Activated T-helper 17 cell treated with anti-CD3 and anti-CD28 coated beads, Interleukin-2, amount 50 U/mL, for 72 hours (primary cell): Measurements from ENCODE around the gene ZBTB46. TPM values are rescaled to one million over a fixed set of nuclear protein-coding genes. Genes with fewer than 3 reads are reported as not detected.

Experiments used
- ATAC-seq: fragments of 150-1000 bp; cut with Tn5 transposase; replicated peaks from 2 replicates; pipeline ENCODE4 v1.10.0; 2021; ENCODE audit warnings: mild to moderate bottlenecking, moderate library complexity
- H3K27ac Mint-ChIP-seq: one replicate; pipeline ENCODE4 v1.8.0; 2022; ENCODE audit warnings: mixed read lengths
- H3K27me3 Mint-ChIP-seq: one replicate; pipeline ENCODE4 v1.8.0; 2022; ENCODE audit warnings: mixed read lengths
- H3K36me3 Mint-ChIP-seq: one replicate; pipeline ENCODE4 v1.8.0; 2022; ENCODE audit warnings: low read depth, mild to moderate bottlenecking, mixed read lengths
- H3K4me1 Mint-ChIP-seq: one replicate; pipeline ENCODE4 v1.8.0; 2022; ENCODE audit warnings: mixed read lengths
- H3K4me3 Mint-ChIP-seq: one replicate; pipeline ENCODE4 v1.8.0; 2022; ENCODE audit warnings: mild to moderate bottlenecking, mixed read lengths
- H3K9me3 Mint-ChIP-seq: one replicate; pipeline ENCODE4 v1.8.0; 2022; ENCODE audit warnings: mixed read lengths
- total RNA-seq, 2 donors: library from RNA; stranded (reverse); gene quantifications; one replicate each; pipeline ENCODE4 v1.2.3, GENCODE V29; 2022

The ZBTB46 gene
- total RNA-seq, 2 donors from 2014 or later = 0.54 to 6.2 TPM

DNA sequence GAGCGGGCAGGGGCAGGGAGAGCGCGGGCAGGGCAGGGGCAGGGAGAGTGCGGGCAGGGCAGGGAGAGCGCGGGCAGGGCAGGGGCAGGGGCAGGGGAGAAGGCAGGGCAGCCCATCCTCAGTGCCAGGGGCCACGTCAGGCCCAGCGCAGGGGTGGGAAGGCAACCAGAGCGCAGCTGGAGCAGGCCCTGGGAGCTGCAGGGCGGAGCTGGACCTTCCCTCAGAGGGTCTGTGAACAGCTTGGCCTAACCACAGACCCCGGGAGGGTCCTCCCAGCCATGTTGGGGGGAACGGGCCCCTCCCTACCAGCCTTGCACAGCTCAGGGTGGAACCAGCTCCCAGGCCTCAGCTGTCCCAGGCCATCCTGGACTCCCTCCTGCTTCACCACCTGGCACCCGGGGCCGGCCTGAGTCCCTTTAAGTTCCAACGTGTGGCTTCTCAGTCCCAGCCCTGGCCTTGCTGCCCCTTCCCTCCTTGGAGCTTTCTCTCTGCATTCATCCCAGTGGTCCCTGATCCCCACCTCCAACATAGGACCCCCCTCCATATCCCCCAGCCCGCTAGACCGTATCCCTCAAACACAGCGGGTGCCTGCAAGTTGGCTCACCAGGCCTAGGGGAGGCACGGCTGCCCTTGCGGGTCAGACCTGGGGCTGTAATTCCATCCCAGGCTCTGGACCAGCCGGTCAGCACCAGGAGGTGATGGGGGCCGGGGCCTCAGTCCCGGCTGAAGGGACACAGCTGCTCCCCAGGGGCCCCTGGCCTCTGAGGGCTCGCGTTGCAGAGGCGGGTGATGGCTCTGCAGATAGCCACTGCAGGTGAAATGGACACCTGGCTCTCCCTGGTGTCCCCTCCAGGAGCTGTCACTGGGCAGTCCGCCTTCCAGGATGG lies 5.6 kb upstream of the ZBTB46 start:
- Mint-ChIP-seq H3K27me3 (peaks cover 3% of the 10 kb centered on the region), H3K4me3 (no peak overlapping the region), H3K4me1 (no peaks in the 10 kb centered on the region), H3K36me3 (no peaks in the 10 kb centered on the region), H3K9me3 (no peaks in the 10 kb centered on the region), H3K27ac (no peak overlapping the region)
- no peak for ATAC-seq

DNA sequence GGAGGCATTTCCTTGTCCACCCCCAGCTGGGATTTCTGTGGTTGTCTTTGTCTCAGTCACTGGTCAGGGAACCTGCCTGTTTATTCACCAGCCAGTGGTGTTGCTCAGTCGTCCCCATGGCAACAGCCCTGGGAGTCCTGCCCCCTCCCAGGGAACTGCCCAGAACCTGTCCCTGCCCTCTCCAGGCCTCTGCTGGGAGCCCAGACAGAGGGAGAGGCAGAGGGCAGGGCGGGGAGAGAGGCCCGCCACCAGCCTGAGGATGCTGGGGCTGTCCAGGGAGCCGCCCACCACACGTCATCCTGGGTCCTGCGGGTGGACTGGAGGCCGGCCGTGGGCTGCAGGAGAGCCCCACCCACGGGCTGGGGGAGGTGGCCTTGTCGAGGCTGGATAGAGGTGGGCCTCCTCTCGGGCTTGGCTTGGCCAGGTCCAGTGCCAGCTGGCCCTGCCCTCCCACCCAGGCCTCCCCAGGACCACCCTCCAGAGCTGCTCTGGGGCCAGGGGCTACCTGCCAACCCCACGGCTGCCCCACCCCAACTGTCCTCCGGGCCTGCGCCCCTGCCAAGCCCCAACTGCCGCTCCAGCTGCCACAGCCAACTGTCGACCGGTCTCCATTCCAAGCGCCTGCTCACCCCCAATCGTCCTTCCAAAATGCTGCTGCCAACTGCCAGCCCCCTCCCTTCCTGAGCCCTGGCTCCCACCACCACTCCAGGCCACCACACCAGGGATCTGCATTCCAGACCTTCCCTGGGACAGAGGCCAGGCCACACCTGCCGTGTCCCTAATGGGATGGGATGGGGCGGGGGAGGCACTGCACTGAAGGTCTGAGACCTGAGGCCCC lies 4.2 kb upstream of the ZBTB46 start:
- no peaks in the 10 kb centered on the region for H3K9me3 Mint-ChIP-seq
- no peak overlapping the region for H3K4me3 Mint-ChIP-seq
- peaks cover under 1% of the 10 kb centered on the region for H3K36me3 Mint-ChIP-seq
- H3K27ac Mint-ChIP-seq = no peak overlapping the region
- H3K27me3 Mint-ChIP-seq = peaks cover under 1% of the 10 kb centered on the region
- H3K4me1 Mint-ChIP-seq = peaks cover under 1% of the 10 kb centered on the region
- no peak for ATAC-seq

DNA sequence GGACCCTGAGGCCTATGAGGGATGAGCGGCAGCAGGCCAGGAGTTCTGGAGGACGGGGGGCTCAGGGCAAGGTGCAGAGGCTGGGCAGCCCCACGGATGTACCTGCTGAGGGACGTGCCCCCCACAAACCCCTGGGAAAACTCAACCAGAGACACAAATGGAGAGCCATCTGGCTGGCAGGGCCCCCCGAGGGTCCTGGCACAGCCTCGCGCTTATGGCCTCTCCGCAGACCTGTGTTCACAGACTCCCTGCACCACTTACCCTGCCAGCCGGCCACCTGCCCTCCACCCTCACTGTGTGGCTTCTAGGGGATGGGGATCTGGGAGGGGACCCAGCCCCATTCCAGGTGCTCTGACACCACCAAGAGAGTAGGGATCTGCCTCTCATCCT lies 3.4 kb upstream of the ZBTB46 start:
- Mint-ChIP-seq H3K36me3 (peaks cover 8% of the 10 kb centered on the region), H3K9me3 (no peaks in the 10 kb centered on the region), H3K27me3 (peaks cover 7% of the 10 kb centered on the region), H3K4me3 (no peak overlapping the region), H3K27ac (no peak overlapping the region), H3K4me1 (peaks cover 8% of the 10 kb centered on the region)
- no peak for ATAC-seq

DNA sequence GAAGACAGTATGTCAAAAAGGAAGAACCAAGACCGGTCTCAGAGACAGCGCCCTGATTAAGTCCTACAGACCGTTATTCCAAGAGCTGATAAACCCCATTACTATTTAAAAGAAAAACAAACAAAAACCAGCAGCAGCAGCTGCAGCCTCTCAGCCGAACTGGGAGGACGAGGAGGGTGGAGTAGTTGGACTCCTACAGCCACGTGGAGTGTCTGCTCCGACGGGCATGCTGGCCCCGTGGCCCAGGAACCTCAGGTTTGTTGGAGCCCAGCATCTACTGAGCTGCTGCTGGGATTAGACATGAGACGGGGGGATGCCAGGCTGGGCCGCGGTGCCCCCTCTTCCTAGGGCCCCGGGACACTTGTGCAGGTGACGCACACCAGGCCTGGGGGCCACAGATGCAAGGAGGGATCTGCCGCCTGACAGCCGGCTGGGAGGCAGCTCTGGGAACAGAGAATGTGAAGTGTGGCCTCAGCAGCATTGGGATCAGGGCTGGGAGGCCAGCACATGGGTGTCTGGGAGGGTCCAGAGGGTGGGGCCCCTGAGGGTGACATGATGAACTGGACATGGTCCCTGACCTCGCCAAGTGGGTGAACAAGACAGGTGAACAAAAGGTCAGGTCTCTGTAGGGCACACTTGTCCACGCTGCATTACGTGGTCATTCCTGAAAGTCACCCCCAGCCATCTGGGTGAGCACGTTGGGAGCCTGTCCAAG lies 2.9 kb upstream of the ZBTB46 start:
- Mint-ChIP-seq H3K4me3 (no peak overlapping the region), H3K27ac (no peak overlapping the region), H3K4me1 (peaks cover 10% of the 10 kb centered on the region), H3K36me3 (peaks cover 11% of the 10 kb centered on the region), H3K27me3 (peaks cover 13% of the 10 kb centered on the region), H3K9me3 (no peaks in the 10 kb centered on the region)
- ATAC-seq = no peak

DNA sequence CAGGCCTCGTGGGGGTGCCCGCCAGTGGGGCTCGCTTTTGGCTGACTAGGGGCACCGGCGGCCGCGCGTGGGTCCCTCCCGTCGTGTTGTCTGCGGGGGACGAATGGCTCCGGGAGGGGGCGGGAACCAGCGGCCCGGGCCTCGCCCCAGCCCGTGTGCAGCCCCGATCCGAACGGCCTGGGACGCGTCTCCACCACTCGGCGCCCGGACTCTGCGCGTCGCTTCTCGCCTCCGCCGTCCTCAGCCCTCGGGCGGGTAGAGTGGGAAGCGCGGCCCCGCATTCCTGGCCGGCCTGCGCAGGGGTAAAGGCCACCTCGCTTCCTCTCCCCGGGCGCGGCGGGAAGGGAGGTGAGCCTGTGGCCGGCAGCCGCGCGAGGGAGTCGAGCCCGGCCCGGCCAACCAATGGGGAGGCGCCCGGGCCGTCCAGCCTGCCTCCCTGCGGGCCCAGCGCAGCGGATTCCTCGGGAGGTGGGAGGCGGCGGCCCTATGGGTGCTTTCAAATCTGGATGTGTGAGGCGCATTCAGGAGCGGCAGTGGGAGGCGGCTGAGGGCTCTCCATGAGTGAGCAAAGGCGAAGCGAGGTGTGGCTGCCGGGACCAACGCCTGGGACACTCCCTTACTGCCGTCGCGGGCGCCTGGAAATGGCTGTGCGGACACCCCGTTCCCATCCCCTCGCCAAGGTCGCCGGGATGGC lies 1.1 kb upstream of the ZBTB46 start:
- peak; percentile 10 for ATAC-seq
- H3K9me3 Mint-ChIP-seq = no peaks in the 10 kb centered on the region
- no peak overlapping the region for H3K27ac Mint-ChIP-seq
- no peak overlapping the region for H3K4me3 Mint-ChIP-seq
- peaks cover 18% of the 10 kb centered on the region for H3K27me3 Mint-ChIP-seq
- peaks cover 11% of the 10 kb centered on the region for H3K36me3 Mint-ChIP-seq
- H3K4me1 Mint-ChIP-seq = peaks cover 10% of the 10 kb centered on the region

DNA sequence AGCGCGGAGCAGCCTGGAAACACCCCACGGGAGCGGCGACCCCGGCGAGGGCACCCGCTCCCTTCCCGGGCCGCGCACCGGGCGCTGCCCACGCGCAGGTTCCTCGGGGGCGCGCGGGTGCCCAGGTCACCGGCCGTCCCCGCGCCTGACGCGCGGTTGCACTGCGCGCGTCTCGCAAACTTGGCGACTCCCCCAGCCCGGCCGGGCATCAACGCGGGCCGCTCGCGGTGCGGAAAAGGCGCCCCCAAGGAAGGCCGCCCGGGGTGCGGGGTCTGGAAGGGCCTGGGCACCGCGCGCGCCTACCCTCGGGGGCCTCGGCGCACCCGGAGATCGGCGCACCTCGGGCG lies 555 bp upstream of the ZBTB46 start:
- no peaks in the 10 kb centered on the region for H3K9me3 Mint-ChIP-seq
- no peak overlapping the region for H3K27ac Mint-ChIP-seq
- peak; percentile 20 for ATAC-seq
- peaks cover 11% of the 10 kb centered on the region for H3K36me3 Mint-ChIP-seq
- H3K27me3 Mint-ChIP-seq = peaks cover 18% of the 10 kb centered on the region
- H3K4me3 Mint-ChIP-seq = no peak overlapping the region
- H3K4me1 Mint-ChIP-seq = peaks cover 10% of the 10 kb centered on the region

DNA sequence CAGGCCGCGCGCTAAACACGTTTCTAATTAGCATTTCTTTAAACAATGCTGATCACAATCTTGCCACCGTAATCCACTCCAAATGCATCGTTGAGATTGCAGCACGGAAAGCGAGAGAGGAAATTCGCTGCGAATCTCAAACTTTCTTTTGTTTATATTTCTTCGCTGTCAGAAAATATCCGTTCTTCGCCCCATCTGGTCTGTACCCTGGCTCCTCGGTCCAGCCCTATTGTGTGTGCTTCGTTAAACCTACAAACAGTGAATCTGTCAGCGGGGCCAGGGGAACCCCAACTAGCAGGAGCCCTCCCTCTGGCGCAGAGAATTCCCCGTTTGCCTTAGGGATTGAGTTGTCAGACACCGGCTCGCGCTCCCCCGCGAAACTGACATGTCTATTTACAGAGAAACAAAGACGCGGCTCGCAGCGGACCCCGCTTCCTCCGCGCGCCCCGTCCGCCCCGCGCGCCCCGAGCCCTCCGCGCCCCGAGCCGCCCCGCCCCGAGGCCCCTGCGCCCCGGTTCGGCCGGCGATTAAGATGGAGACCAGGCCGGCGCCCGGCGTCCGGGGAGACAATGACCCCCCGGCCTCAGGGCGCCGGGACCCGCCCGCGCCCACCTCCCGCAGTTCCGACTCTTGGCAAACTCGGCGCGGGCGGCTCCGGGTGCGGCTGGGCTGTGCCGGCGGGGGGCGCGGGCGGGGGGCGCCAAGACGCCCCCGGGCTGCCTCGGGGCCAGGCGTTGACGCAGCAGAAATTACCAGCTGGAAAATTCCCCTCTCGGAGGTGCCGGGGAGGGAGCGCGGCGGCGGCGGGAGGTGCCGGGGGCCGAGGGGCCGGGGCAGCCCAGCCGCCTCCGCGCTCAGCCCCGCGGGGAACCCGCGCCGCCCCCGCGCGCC lies 874 bp downstream of the ZBTB46 start:
- Mint-ChIP-seq H3K27me3 (peaks cover 27% of the 10 kb centered on the region), H3K9me3 (no peaks in the 10 kb centered on the region), H3K36me3 (peaks cover 11% of the 10 kb centered on the region), H3K4me3 (peak overlapping the region; percentile 87), H3K27ac (peak overlapping the region; percentile 69), H3K4me1 (peaks cover 17% of the 10 kb centered on the region)
- peak; percentile 13 for ATAC-seq

DNA sequence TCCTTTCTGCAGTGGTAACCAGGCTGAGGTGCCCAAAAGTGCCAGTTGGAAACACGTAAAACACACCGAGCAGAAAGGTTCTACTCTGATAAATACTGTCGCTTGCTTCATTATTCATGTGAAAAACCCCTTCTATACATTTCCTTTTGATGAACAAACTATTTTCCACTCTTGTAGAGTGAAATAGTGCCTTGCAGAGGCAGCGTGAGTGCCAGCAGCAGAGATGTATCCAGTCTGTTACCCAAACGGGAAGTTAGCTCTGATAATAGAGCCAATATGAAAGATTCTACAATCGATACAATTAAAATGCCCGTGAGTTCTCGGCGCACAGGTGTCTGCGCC lies 1.5 kb downstream of the ZBTB46 start:
- H3K4me3 Mint-ChIP-seq = peak overlapping the region; percentile 87
- ATAC-seq = peak; percentile 23
- H3K27ac Mint-ChIP-seq = peak overlapping the region; percentile 69
- no peaks in the 10 kb centered on the region for H3K9me3 Mint-ChIP-seq
- H3K4me1 Mint-ChIP-seq = peaks cover 17% of the 10 kb centered on the region
- H3K27me3 Mint-ChIP-seq = peaks cover 27% of the 10 kb centered on the region
- H3K36me3 Mint-ChIP-seq = peaks cover 11% of the 10 kb centered on the region

DNA sequence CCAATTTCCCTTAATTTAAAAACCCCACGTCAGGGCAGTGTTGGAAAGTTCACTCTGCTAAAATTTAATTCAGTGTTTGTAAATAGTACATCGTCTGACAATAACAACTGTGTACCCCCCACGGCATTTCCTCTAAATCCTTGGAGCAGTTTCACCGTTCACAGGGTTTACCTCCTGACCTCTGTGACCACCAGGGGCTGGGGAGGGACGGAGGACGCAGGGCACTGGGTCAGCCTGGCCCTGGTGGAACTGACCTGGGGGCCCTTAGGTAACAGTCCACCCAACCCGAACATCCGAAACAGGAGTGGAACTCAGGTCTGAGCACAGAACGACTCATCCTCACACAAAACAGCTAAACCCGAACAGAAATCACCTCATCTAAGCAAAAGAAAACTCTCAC lies 2.1 kb downstream of the ZBTB46 start:
- Mint-ChIP-seq H3K4me3 (peak overlapping the region; percentile 87), H3K27ac (no peak overlapping the region), H3K4me1 (peaks cover 17% of the 10 kb centered on the region), H3K9me3 (no peaks in the 10 kb centered on the region), H3K27me3 (peaks cover 27% of the 10 kb centered on the region), H3K36me3 (peaks cover 11% of the 10 kb centered on the region)
- no peak for ATAC-seq

DNA sequence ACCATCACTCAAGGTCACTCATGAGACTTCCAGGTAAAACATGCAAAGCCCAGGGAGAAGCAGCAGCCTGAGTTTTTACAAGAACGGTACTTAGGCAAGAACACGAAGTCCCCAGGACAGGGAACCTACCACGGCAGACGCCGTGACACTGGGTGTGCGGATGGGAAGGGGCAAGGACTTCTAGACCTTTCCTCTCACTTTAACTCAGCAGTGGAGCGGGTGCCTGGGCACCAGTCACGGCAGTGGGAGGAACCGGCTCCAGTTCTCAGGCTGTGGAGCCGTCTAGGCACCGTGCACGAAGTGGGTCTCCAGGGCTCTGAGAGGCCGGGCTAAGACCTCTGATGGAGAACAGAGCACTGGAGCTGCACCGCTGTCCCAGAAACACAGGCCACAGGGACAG lies 2.5 kb downstream of the ZBTB46 start:
- Mint-ChIP-seq H3K4me3 (peak overlapping the region; percentile 87), H3K9me3 (no peaks in the 10 kb centered on the region), H3K36me3 (peaks cover 11% of the 10 kb centered on the region), H3K27ac (no peak overlapping the region), H3K4me1 (peaks cover 17% of the 10 kb centered on the region), H3K27me3 (peaks cover 31% of the 10 kb centered on the region)
- ATAC-seq = no peak

DNA sequence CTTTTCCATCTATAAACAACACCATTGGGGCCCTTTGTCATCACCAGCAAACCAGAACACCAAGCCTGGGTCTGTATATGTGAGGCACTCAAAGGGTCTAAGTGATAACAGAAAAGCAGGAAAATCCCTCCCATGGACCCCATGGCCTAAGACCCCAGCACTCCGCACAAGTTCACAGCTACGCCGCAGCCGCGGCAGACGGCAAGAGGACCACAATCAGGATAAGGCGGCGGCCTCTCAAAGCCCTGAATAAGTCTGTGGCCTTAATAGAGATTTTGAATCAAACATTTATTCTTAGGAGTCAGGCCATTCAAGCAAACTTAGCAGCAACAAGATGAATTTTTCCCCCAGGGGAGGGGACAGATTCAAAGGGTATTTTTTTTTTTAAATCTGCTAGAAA lies 2.9 kb downstream of the ZBTB46 start:
- H3K4me3 Mint-ChIP-seq = peak overlapping the region; percentile 87
- peaks cover 11% of the 10 kb centered on the region for H3K36me3 Mint-ChIP-seq
- no peaks in the 10 kb centered on the region for H3K9me3 Mint-ChIP-seq
- H3K27me3 Mint-ChIP-seq = peaks cover 31% of the 10 kb centered on the region
- peaks cover 17% of the 10 kb centered on the region for H3K4me1 Mint-ChIP-seq
- H3K27ac Mint-ChIP-seq = no peak overlapping the region
- no peak for ATAC-seq

DNA sequence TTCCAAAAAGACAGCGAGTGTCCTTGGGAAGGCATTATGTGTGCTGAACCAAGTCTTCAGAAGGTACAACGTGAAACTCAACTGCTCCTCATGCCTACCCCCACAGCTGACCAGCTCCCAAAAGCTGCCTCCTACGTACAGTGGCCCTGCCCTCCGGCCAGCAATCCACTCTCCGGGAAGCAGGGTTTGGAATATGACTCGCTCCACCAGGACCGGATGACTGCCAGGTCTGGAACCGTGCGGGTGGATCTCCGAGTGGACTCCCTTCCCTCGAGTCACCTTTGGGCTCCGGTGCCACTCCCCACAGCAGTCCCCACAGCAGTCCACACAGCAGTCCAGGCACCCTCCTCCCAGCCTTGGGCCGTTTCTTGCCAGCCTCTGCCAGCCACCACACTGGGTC lies 4.3 kb downstream of the ZBTB46 start:
- Mint-ChIP-seq H3K9me3 (no peaks in the 10 kb centered on the region), H3K27me3 (peaks cover 31% of the 10 kb centered on the region), H3K36me3 (peaks cover 11% of the 10 kb centered on the region), H3K4me1 (peaks cover 17% of the 10 kb centered on the region), H3K4me3 (no peak overlapping the region), H3K27ac (no peak overlapping the region)
- ATAC-seq = no peak

DNA sequence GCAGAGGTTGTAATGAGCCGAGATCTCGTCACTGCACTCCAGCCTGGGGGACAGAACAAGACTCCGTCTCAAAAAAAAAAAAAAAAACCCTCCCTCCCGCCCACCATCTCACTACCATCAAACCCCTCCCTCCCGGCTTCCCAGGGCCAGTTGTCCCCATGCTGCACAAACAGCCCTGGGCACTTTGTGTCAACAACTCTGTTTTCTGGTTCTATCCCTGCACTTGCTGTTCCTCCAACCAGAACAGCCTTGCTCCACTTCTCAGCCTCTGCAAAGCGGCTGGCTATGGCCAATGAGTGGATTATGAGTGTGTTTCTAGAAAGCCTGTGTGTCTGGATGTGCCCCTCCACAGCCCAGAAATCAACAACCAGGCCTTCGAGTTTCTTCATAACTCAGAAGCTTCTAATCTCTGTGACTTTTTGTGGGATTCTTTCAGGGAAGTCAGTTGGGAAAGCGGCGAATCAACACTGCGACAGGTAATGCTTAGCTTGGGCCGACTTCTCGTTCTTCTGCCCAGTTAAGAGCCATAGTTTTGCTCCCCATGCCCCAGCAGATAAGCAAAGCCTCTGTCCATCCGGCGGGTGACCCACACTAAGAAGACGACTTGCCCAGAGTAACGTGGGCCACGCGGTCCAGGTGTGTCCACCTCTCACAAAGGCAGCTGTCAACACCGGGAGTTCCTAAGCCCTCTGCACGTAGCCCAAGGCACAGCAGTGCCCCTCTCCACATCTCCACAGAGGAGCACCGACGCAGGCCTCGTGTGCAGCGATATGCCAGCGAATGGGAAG lies 5.5 kb downstream of the ZBTB46 start:
- Mint-ChIP-seq H3K36me3 (peaks cover 11% of the 10 kb centered on the region), H3K4me1 (peaks cover 17% of the 10 kb centered on the region), H3K9me3 (no peaks in the 10 kb centered on the region), H3K4me3 (peak overlapping the region; percentile 28), H3K27ac (no peak overlapping the region), H3K27me3 (peaks cover 31% of the 10 kb centered on the region)
- ATAC-seq = peak; percentile 1
